ENCODE data around the gene ALAD.

- TF ChIP-seq CTCF (IDR thresholded peaks at IDR 0.05) (no peak), POLR2AphosphoS5 (IDR thresholded peaks at IDR 0.05) (no peak), POLR2A (IDR thresholded peaks at IDR 0.05) (no peak)
Observed at GRCh38 chr9:113386571-113387393, 14.3 kb downstream of the ALAD start.

All from gastroesophageal sphincter (tissue), 3 donors.